Measurements from ENCODE around the gene MRPL18.
"Not testable (repeated sequence)": the region's sequence is repeated elsewhere in the genome, so short reads cannot be mapped to it uniquely, and the experiment has no call there.

Gene MRPL18

GRCh38 chr6:159817951-159818739 is 27.9 kb downstream of the MRPL18 start:
- no peak for DNase-seq

DNA sequence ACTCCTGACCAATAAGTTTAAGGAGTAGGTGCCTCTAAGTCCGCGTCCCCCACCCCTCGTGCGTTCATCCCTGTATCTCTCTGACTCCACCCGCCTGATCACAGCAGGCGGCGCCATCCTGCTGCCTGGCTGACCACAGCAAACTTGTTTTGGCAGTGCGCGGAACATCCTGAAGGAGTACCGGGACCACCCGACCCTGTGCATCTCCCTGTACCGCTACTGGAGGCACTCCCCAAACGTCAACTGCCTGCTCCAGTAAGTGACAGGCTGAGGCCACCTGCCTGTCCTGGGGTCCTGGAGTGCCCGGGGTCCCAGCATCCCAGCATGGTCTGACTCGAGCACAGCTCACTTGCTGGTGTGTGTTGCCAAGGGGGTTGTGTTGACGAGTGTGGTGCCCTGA is 28.8 kb downstream of the MRPL18 start:
- no peak for DNase-seq

DNA sequence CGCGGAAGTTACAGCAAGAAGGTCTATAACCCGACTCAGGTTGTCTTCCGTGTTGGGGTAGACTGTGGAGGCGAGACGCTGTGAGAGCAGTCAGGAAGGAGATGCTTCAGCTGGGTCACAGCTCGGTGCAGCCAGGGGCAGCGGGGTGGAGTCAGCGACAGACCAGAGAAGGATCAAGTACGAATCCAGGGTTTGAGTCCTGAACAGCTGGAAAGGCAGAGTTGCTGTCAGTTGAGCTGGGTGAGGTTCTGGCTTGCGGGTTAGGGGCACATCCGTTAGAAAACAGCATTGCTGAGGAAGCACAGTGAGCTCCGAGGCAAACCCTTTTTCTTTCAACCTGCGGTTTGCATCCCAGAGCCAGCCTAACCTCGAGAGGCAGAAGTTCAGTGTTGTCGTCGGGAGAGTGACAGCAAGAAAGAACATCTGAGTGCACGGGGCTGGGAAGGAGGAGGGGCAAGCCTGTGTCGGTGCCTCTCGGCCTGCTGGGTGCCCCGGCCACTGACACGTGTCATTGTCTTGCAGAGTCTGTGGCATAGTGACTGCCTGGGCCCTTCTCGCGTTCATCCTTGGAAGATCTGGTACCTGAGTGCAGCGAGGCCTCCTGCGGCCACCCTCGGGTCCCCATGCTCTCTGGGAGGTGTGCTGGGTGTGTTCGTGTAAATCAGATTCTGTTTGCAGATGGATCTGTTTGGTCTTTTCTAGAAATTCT is 29.8 kb downstream of the MRPL18 start:
- peak; percentile 70 for DNase-seq

- no peak for DNase-seq
Measured at GRCh38 chr6:159821122-159821521, 30.9 kb downstream of the MRPL18 start.

GRCh38 chr6:159821726-159822125 is 31.5 kb downstream of the MRPL18 start:
- no peak for DNase-seq

GRCh38 chr6:159823953-159824352 is 33.7 kb downstream of the MRPL18 start:
- DNase-seq, result no peak

DNA sequence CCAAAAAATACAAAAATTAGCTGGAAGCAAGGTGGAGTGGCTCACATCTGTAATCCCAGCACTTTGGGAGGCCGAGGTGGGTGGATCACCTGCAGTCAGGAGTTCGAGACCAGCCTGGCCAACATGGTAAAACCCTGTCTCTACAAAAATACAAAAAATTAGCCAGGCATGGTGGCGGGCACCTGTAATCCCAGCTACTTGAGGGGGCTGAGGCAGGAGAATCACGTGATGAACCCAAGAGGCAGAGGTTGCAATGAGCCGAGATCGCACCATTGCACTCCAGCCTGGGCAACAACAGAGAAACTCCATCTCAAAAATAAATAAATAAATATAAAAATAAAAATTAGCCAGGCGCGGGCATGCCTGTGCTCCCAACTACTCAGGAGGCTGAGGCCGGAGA is 34.4 kb downstream of the MRPL18 start:
- DNase-seq, result not testable (repeated sequence)

DNA sequence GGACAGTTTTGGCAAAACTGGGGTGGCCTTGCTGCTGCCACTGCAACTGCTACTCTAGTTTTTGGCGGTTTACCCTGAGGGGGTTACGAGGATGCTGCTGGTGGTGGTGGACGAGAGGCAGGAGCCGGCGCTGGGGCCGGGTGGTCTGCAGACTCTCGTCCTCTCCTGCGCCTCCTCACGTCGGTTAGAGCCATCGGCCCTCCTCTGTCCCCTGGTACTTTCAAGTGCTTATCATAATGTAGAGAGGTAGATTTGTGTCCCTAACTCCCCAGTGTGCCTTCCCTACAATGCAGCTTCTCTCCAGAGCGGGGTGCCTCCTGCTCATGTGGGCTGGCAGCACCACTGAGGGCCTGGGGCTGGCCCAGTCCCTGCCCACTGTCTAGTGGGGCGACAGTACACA is 35.7 kb downstream of the MRPL18 start:
- DNase-seq, result no peak

- DNase-seq, result no peak
Measured at GRCh38 chr6:159826968-159827647, 36.8 kb downstream of the MRPL18 start.

- DNase-seq, result no peak
Measured at GRCh38 chr6:159828074-159828473, 37.8 kb downstream of the MRPL18 start.

DNA sequence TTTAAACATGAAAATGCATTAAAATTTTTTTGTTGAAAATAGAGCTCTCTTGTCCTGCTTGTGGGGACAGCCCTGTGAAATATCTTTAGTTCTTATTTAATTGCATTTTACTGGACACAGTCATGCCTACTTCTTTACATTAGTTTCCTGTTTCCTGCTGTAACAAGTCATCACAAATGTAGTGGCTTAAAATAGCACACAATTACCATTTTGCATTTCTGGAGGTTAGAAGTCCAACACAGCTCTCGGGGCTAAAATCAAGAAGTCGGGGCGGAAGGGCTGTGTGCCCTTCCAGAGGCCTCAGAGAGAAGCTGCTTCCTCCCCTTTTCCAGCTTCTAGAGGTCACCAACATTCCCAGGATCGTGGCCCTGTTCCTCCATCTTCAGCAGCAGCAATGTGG is 39.3 kb downstream of the MRPL18 start:
- DNase-seq, result peak; percentile 54

DNA sequence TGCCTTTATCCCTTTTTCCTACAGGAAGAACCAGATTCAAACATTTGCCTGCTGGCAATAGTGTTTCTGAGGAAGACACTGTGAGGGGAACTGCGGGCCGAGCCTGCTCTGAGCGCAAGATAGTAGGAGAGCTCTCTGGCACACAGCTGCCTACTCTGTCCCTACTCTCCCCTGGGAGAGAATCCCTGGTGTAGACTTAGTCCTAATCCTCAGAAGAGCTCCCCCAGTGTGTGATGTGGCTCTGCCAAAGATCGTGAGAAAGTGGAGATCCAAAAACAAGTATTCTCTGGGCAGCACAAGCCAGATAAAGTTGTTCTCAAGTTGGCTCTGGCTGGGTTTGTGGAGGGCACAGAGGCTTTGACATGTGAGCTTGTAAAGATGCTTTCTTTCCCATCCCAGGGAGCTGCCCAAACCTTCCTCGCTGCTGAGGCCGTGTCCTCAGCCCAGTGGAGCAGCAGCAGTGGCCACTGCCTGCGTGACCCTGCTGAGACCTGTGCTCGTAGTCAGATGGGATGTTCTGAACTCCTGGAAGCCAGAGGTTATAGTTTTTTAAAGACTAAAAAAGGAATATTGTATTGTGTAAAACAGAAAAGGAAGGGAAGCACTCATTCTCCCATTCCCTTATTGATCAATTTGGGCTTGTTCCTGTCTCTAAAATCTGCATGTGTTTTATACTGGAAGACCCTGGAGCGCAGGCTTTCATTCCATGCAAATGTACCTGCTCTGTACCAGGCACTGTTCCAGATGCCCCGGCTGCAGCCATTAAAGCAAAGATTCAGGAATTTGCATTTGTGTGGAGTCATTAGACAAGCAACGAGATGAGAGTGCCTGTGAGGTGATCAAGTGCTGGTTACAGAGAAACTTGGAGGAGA is 40.5 kb downstream of the MRPL18 start:
- DNase-seq, result no peak

DNA sequence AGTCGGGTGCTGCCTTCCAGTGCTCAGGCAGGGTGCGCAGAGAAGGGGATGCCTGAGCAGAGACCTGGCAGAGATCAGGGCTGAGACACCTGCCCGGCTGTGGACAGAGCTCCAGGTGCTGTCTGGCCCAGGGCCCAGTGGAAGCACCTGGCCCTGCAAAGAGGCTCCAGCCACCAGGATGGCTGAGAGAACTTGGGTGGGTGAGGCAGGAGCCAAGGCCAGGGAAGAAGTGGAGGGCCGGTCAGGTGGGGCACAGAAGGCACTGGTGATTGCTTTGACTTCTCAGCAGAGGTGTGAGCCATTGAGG is 41.1 kb downstream of the MRPL18 start:
- DNase-seq, result no peak

DNA sequence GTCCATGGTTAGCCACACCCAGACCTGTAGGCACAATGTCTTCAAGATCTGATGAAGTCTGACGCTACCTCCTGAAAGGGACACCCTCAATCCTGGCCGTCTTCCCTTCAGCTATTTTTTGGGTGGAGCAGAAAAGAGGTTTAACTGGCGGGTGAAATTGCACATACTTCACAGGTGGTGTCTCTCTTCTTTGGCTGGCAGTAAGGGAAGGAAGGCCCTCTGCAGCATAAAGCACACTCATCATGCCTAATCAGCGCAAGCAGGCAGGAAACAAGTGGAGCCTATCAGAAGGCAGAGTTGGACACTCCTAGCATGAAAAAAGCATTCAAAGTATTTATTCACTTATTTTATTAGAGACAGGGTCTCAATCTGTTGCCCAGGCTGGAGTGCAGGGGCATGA is 42.7 kb downstream of the MRPL18 start:
- DNase-seq, result no peak

- no peak for DNase-seq
Measured at GRCh38 chr6:159833556-159833955, 43.3 kb downstream of the MRPL18 start.

DNA sequence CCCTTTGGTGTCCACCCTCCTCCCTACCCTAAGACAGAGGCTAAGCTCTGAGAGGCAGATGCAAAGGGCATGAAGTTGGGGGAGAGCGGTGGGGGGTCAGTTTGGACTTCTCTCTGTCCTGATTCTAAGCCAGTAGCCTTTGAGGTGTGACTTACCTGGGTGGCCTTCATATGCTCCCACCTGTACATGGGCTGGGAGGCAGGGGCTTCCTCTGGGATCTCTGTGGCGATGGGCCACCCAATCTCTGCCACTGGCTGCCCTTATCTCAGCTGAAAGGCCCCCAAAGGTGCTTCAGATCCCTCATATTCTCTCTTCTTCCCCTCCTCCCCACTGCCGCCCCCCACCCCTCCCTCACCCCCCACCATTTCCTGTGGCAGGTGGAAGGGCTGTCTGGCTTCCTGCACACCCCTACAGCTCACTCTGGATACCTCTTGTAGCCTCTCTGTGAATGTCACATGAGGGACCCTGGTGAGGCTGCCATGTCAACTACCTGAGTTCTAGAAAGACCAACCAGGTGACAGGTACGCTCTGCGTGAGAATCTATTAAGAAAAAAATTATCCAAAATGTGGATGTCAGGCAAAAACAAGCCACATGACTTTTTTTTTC is 43.8 kb downstream of the MRPL18 start:
- no peak for DNase-seq

DNA sequence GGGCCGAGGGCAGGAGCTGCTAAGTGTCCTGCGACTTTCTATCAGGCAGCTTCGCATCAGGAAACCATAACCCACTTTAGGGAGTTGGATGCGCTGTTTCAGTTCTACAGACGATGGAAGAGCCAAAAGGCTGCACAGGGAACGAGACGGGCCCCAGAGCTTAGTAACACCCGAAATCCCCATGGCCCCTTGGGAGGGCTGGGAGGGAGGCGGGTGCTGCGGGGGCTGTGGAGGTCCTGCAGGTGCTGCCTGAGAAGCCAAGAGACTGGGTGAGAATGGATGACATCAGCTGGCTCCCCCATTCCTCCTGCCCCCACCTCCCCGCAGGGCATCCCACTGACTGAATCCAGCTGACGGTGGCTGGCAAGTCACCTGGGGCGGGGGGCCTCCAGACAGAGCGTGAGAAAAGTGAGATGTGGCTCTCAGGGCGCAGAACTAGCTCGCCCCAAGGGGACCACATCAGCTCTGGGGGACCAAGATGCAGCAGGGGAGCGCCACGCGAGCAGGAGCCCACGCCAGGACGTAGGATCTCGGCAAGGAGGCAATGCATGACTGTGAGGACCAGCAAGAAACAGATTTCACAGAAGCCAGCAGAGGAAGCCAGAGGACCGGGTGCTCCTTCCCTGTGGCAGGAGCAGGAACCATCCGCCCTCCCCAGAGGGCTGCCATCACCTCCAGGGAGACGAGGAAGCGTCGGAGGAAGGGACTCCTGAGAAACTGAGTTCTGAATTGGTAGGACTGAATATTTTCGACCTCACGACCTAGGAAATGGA is 46.6 kb downstream of the MRPL18 start:
- no peak for DNase-seq

DNA sequence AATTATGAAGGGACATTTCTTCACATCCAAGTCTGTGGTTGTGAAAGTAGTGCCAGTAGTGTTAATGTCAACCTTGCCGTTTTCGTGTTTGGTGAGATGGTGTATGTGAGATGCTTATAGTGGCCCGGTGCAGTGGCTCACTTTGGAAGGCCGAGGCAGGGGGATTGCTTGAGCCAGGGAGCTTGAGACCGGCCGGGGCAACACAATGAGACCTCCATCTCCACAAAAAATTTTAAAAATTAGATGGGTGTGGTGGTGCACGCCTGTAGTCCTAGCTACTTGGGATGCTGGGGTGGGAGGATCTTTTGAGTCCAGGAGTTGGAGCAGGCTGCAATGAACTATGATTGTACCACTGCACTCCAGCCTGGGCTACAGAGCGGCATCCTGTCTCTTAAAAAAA is 47.2 kb downstream of the MRPL18 start:
- no peak for DNase-seq

GRCh38 chr6:159838020-159838744 is 47.9 kb downstream of the MRPL18 start:
- DNase-seq, result no peak

DNA sequence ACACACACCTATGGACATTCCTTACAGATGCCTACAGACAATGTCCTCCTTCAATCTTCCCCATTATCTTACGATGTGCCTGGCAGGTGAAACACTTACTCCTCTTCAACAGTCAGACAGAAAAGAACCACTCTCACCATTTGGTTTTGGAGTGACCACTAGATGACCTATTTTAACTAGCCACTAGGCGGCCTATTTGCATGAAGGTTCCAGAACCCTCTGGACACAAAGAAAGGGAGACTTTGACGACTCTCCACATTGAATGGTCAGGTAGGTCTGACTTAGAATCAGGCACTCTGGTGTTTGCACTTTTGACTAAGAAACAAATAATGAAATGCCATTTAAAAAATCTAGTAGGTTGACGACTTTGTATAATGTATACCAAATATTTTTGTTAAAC is 51.8 kb downstream of the MRPL18 start:
- no peak for DNase-seq

Data from KG1 (cell line).